NB4 (cell line): ENCODE results near the gene SLC30A7.

Experiments used
- CTCF ChIP-seq: IDR thresholded peaks from one replicate; pipeline ENCODE4 v1.5.1; 2012; ENCODE audit warnings: low read depth, low read length
- MYC ChIP-seq: IDR thresholded peaks from 2 replicates; pipeline ENCODE4 v1.6.1; 2011; ENCODE audit warnings: low read depth, low read length
- POLR2A ChIP-seq: IDR thresholded peaks from 2 replicates; pipeline ENCODE4 v1.6.1; 2011; ENCODE audit warnings: mild to moderate bottlenecking; ENCODE audit not compliant: insufficient read length; ENCODE audit errors: extremely low read depth

- TF ChIP-seq POLR2A (no peak), CTCF (no peak), MYC (no peak; the same call in 1 of the 2 replicates)
These were observed 642 bp downstream of the SLC30A7 start for GRCh38 chr1:100896481-100896982.
